HG02885 (cell line): ENCODE measurements around the gene UPK3A.
"Not testable (repeated sequence)": the region's sequence is repeated elsewhere in the genome, so short reads cannot be mapped to it uniquely, and the experiment has no call there.

Source experiments
- ATAC-seq: cut with Tn5 transposase; IDR thresholded peaks from one replicate; pipeline ENCODE4 v1.9.1; 2021; ENCODE audit warnings: mild to moderate bottlenecking; ENCODE audit not compliant: unreplicated experiment, poor library complexity

The UPK3A gene

GRCh38 chr22:45277720-45278119, 7.0 kb upstream of the UPK3A start:
- not testable (repeated sequence) for ATAC-seq

GRCh38 chr22:45278125-45278524, 6.6 kb upstream of the UPK3A start:
- ATAC-seq: no peak

GRCh38 chr22:45280587-45280980, 4.2 kb upstream of the UPK3A start:
- ATAC-seq: no peak

DNA sequence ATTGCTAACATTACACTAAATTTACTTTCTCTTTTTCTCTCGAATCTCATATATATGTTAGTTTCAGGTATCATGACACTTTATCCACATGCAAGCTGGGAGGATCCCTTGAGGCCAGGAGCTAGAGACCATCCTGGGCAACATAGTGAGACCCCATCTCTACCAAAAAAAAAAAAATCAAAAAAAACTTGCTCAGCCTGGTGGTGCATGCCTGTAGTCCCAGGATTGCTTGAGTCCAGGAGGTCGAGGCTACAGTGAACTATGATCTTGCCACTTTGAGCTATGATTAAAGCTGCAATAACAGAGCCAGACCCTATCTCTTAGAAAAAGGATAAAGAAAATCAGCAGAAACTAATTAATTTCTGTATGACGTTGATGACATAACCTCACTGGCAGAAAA, 3.7 kb upstream of the UPK3A start:
- ATAC-seq: no peak

DNA sequence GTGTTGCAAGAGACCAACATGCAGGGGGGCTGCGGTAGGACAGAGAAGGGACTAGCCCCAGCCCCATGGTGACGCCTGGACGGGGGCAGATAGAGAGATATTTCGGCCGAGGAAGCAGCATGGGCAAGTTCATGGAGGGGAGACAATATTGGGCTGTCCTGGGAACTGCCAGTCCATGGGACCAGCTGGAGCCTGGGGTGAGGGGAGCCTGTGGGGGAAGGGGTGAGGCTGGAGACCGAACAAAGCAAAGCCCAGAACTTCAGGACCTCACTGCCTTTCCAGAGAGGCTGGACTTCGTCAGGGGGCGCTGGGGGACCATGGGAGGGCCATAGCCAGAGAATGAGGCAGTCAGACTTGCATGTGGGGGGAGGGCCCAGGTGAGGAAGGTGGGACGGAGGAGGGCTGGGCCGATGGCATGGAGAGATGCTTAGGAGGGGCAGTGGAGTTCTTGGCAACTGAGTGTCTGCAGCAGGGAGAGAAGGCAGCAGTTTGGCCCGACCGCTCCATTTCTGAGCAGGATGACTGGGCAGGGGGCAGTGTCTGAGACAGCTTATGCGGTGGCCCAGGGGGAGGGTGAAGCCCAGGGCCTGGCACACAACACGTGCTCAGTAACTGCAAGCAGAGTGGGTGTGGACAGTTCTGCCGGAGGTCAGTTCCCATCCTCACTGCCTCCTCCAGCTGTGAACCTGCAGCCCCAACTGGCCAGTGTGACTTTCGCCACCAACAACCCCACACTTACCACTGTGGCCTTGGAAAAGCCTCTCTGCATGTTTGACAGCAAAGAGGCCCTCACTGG, 712 bp downstream of the UPK3A start:
- no peak for ATAC-seq

- no peak for ATAC-seq
Observed at GRCh38 chr22:45286854-45287551, 2.3 kb downstream of the UPK3A start.

DNA sequence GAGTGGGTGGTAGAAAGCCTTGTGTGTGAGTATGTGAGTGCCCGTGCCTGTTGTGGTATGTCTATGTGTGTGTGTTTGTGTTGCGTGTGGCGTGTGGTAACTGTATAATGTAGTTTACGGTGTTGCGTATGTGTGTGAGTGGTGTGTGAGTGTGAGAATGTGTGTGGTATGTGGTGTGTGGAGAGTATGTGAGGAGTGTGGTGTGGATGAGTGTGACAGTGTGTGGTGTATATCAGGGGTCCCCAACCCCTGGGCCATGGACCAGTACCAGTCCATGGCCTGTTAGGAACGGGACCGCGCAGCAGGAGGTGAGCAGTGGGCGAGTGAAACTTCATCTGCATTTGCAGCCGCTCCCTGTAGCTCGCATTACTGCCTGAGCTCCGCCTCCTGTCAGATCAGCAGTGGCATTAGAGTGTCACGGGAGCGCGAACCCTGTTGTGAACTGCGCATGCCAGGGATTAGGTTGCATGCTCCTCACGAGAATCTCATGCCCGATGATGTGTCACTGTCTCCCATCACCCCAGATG, 5.7 kb downstream of the UPK3A start:
- ATAC-seq: no peak

- no peak for ATAC-seq
Observed at GRCh38 chr22:45291061-45291930, 6.5 kb downstream of the UPK3A start.

GRCh38 chr22:45291931-45292290, 7.2 kb downstream of the UPK3A start:
- no peak for ATAC-seq

- no peak for ATAC-seq
Observed at GRCh38 chr22:45292731-45293442, 8.1 kb downstream of the UPK3A start.

DNA sequence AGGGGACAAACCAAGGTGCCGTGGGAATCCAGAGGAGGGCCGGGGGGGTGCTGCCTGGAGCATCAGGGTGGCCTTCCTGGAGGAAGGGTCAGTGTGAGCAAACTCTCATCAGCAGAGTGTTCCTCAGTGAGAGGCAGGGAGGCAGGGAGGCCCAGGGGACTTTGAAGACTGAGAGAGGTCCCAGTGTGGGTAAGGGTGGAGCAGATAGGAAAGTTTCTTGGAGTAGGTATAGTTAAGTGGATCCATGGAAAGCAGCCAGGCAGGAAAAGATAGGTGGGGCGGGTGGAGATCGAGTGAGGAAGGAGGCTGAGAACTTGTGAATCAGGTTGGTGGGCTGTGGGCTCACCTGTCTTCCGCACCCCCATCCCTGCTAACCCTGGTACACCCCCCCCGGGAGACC, 9.3 kb downstream of the UPK3A start:
- ATAC-seq: no peak

DNA sequence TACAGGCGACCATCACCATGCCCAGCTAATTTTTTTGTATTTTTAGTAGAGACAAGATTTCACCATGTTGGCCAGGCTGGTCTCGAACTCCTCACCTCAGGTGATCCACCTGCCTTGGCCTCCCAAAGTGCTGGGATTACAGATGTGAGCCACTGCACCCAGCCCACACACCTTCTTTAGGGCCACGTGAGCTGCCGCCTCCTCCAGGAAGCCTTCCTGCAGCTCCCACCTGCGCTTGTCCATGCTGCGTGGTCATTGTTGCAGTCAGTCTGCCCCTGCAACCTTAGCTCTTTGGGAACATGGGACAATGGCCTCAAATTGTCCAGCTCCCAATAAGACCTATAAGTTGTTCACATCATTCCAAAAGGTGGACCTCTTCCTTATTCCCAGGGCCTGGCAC, 10.3 kb downstream of the UPK3A start:
- not testable (repeated sequence) for ATAC-seq

GRCh38 chr22:45295492-45295891, 10.7 kb downstream of the UPK3A start:
- ATAC-seq: no peak

DNA sequence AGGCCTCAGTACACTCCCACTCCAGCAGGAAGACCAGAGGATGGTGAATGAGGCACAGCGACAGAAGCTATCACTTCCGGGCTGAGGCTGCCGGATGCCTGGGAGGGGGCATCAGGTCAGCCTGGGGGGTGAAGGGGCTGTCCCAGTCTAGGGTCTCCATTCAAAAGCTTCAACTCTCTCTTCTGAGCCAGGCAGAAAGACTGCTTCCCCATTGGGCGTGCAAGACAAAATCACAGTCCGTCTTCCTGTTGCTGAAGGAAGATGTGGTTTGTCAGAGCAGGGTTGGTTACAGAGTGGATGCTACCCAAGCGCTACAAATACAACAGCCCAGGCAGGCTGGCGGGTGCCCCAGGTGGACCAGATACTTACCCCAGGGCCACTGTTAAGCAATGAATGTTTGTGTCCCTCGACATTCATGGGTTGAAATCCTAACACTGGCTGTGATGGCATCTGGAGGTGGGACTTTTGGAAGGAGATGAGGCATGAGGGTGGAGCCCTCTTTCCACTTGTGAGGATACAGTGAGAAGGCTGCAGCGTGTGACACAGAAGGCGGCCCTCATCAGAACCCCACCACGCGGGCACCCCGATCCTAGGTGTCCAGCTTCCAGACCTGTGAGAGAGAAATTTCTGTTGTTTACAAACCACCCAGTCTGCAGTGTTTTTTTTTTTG, 12.0 kb downstream of the UPK3A start:
- no peak for ATAC-seq

DNA sequence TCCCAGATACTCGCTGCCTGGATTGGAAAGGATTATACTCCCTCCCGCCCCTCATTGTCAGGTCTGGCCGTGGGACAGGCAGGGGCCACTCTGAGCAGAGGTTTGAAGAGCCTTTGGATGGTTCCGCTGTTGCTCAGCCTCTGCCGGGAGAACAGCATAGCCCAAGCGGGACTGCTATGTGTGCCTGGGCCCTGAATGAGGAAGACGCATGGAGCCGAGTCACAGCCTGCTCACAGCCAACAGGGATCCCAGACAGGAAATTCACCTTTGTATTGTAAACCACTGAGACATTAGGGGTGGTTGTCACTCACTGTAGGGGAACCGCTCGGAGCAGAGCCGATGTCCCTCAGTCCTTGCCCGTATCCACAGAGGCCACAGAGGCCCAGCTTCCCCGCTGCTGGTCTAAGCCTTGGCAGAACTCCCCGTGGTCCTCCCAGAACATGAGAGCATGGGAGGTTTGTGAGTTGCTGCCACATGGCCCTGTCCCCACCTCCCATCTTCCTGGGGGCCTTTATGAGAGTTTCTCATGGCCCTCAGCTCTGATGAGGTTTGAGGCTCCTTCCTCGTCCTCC, 14.3 kb downstream of the UPK3A start:
- ATAC-seq: no peak

DNA sequence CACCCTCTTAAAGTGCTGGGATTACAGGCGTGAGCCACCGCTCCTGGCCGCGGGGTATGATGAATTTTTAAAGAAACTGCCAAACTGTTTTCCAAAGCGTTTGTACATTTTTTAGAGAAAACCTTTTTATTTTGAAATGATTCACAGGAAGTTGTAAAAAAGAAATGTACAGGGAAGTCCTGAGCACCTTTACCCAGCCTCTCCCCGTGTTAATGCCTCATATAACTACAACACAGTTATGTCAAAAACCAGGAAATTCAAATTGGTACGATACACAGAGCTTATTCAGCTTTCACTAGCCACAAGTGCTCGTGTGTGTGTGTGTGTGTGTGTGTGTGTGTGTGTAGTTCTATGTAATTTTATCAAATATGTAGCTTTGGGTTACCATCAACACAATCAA, 18.0 kb downstream of the UPK3A start:
- ATAC-seq: no peak

- no peak for ATAC-seq
Observed at GRCh38 chr22:45303181-45303580, 18.4 kb downstream of the UPK3A start.

- no peak for ATAC-seq
Observed at GRCh38 chr22:45304971-45305370, 20.2 kb downstream of the UPK3A start.

DNA sequence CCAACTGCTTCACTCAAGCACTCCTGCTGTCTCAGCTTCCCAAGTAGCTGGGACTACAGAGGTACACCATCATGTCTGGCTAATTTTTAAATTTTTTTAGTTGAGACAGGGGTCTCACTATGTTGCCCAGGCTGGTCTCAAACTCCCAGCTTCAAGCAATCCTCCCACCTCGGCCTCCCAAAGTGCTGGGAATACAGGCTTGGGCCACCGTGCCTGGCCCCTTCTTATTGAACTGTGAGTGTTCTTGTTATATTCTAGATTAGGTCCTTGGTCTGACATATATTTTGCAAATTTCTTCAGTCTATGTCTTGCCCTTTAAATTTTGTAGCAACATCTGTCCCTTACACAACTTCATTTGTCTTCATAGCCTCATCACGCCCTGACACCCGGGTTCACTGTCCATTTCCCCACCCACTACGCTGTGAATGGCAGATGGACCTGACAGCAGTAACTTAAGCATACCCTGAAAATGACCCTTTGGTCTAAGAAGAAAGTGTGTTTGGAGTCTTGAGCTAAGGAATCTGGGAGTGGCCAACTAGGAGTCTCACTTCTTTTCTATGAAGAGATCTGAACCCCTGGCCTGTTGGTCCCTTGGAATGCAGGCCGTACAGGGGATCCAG, 20.8 kb downstream of the UPK3A start:
- no peak for ATAC-seq
